ENCODE measurements around the gene KDM6B.

The KDM6B gene

DNA sequence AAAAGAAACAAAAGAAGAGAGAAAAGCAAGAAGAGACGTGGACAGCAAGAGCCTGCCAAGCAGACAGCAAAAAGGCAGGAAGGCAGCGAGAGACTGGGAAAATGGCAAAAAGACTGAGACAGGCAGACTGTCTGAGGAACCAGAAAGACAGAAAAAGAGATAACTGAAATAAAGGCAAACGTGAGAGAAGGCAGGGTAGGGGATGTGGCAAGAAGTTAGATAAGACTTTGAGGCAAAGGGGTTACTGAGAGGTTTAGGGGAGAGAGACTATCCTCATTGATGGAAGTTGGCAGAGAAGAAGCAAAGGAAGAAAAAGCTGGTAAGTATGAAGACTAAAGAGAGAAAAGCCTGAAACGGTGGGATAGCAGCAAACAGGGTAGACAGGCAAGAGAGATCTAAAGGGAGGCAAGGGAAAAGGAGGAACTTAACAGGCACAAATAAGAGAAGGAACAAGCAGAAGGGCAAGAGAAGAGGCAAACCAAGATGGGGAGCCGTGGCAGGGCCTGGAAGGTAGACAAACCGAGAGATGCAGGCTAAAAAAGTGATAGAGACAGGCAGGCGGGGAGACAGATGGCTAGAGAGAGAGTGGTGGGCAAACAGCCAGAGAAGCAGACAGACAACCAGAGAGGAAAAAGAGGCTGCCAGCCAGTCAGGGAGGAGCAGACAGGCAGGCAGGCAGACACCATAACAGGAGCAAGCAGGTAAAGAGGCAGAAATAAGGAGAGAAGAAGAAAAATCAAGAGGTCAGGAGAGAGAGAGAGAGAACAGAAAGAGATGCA is 47.4 kb downstream of the KDM6B start:
- no peak overlapping the region for H3K27ac ChIP-seq (ENCODE audit: extremely low read depth, low read depth, low read length)
- H3K4me1 ChIP-seq (ENCODE audit: control insufficient read depth, insufficient read depth, low read length) = peaks cover 9% of the 10 kb centered on the region
- ChIA-PET POLR2A (no interaction called here), CTCF (no interaction called here)
- no peak overlapping the region for H3K4me3 ChIP-seq (ENCODE audit: low read depth, low read length)
- no peaks in the 10 kb centered on the region for H3K9me3 ChIP-seq (ENCODE audit: control insufficient read depth, insufficient read depth, low read depth, low read length)
- H3K36me3 ChIP-seq (ENCODE audit: control insufficient read depth in 2 of 2, insufficient read depth in 1 of 2, low read length in 2 of 2) = peaks cover 37 to 52% of the 10 kb centered on the region in 2 experiments
- TF ChIP-seq, protein P1, sequence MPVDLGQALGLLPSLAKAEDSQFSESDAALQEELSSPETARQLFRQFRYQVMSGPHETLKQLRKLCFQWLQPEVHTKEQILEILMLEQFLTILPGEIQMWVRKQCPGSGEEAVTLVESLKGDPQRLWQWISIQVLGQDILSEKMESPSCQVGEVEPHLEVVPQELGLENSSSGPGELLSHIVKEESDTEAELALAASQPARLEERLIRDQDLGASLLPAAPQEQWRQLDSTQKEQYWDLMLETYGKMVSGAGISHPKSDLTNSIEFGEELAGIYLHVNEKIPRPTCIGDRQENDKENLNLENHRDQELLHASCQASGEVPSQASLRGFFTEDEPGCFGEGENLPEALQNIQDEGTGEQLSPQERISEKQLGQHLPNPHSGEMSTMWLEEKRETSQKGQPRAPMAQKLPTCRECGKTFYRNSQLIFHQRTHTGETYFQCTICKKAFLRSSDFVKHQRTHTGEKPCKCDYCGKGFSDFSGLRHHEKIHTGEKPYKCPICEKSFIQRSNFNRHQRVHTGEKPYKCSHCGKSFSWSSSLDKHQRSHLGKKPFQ (tag by site-specific recombination; IDR thresholded peaks at IDR 0.05) = no peak
- TF ChIP-seq ZBTB17 (tag by site-specific recombination; IDR thresholded peaks at IDR 0.05) (peak; percentile 54), ZNF335 (tag by site-specific recombination; conservative IDR thresholded peaks at IDR 0.05) (peak; percentile 88), PRDM1 (tag by site-specific recombination; IDR thresholded peaks at IDR 0.05) (peak; percentile 79; the same call in 1 of the 2 replicates), ZNF324 (tag by site-specific recombination; IDR thresholded peaks at IDR 0.05) (no peak)

DNA sequence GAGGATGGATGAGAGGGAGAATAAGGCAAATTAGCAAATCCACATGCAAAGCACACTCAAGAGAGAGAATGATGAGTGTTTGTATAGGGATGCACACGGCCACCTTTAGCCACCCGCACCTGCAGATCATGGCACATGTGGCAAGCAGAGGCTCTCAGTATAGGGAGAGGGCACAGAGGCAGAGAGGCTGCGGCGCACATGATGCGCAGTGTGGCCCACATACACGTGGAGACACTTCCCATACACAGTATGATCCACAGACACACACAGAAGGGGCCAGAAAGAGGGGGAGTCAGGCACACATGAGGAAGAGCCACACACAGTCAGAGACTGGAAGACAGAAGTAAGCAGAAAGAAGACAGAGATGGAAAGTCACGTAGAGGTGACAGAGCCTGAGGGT is 48.1 kb downstream of the KDM6B start:
- Histone ChIP-seq H3K4me1 (ENCODE audit: control insufficient read depth, insufficient read depth, low read length) (peaks cover 11% of the 10 kb centered on the region), H3K4me3 (ENCODE audit: low read depth, low read length) (no peak overlapping the region), H3K9me3 (ENCODE audit: control insufficient read depth, insufficient read depth, low read depth, low read length) (no peaks in the 10 kb centered on the region), H3K36me3 (ENCODE audit: control insufficient read depth in 2 of 2, insufficient read depth in 1 of 2, low read length in 2 of 2) (peaks cover 31 to 51% of the 10 kb centered on the region in 2 experiments), H3K27ac (ENCODE audit: extremely low read depth, low read depth, low read length) (no peak overlapping the region)
- ChIA-PET CTCF (interaction anchor here (1.2 to 2.1 kb wide), 2 partner anchors 19 to 23 kb away, joined by 4 to 23 read pairs; no protein-coding TSS in a partner anchor), POLR2A (no interaction called here)
- no peak for TF ChIP-seq ZNF768 (tag by site-specific recombination; IDR thresholded peaks at IDR 0.05)
- TF ChIP-seq, protein P2, sequence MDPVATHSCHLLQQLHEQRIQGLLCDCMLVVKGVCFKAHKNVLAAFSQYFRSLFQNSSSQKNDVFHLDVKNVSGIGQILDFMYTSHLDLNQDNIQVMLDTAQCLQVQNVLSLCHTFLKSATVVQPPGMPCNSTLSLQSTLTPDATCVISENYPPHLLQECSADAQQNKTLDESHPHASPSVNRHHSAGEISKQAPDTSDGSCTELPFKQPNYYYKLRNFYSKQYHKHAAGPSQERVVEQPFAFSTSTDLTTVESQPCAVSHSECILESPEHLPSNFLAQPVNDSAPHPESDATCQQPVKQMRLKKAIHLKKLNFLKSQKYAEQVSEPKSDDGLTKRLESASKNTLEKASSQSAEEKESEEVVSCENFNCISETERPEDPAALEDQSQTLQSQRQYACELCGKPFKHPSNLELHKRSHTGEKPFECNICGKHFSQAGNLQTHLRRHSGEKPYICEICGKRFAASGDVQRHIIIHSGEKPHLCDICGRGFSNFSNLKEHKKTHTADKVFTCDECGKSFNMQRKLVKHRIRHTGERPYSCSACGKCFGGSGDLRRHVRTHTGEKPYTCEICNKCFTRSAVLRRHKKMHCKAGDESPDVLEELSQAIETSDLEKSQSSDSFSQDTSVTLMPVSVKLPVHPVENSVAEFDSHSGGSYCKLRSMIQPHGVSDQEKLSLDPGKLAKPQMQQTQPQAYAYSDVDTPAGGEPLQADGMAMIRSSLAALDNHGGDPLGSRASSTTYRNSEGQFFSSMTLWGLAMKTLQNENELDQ (tag by site-specific recombination; IDR thresholded peaks at IDR 0.05; ENCODE audit: low read depth) = no peak
- TF ChIP-seq ZBTB17 (tag by site-specific recombination; IDR thresholded peaks at IDR 0.05) = 0 out of 2 replicates have a peak, but pooled peaks have one; percentile 17
- 0 out of 2 replicates have a peak, but pooled peaks have one; percentile 16 for TF ChIP-seq ZNF335 (tag by site-specific recombination; conservative IDR thresholded peaks at IDR 0.05)
- TF ChIP-seq ZNF341 (tag by site-specific recombination; IDR thresholded peaks at IDR 0.05; ENCODE audit: low read depth) = peak; percentile 57; the same call in 1 of the 2 replicates

DNA sequence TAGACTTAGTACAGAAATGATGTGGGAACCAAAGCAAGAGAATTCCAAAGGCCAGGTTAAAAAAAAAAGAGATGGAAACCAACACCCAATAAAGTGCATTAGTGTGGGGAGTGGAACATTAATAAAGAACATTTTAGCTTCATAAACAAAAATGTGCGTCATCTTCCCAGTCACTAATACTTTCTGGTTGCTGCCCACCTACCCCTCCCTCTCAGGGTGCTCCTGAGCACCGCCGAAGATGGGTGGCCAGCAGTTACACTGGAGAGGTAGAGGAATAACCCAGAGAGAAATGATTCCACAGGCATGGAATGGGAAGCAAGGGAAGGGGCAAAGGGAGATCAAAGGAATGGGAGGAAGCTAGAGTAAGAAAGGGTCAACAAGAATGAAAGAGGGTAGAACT is 48.6 kb downstream of the KDM6B start:
- Histone ChIP-seq H3K9me3 (ENCODE audit: control insufficient read depth, insufficient read depth, low read depth, low read length) (no peaks in the 10 kb centered on the region), H3K4me1 (ENCODE audit: control insufficient read depth, insufficient read depth, low read length) (peaks cover 11% of the 10 kb centered on the region), H3K4me3 (ENCODE audit: low read depth, low read length) (no peak overlapping the region), H3K36me3 (ENCODE audit: control insufficient read depth in 2 of 2, insufficient read depth in 1 of 2, low read length in 2 of 2) (peaks cover 29 to 46% of the 10 kb centered on the region in 2 experiments), H3K27ac (ENCODE audit: extremely low read depth, low read depth, low read length) (no peak overlapping the region)
- no peak for TF ChIP-seq ZBTB20 (tag by site-specific recombination; IDR thresholded peaks at IDR 0.05)
- TF ChIP-seq BCL11A (tag by site-specific recombination; IDR thresholded peaks at IDR 0.05; ENCODE audit: low read depth) = no peak
- TF ChIP-seq ZNF274 (IDR thresholded peaks at IDR 0.05; ENCODE audit: low read length) = no peak
- TF ChIP-seq ZNF274 (tag by site-specific recombination; IDR thresholded peaks at IDR 0.05; ENCODE audit: borderline replicate concordance) = no peak
- TF ChIP-seq ZNF366 (tag by site-specific recombination; conservative IDR thresholded peaks at IDR 0.05) = 0 out of 2 replicates have a peak, but pooled peaks have one; percentile 22
- POLR2A ChIA-PET = interaction anchor here (0.5 kb wide), 1 partner anchor 272 kb away, joined by 4 read pairs; no protein-coding TSS in a partner anchor
- CTCF ChIA-PET = interaction anchor here (0.7 to 2.1 kb wide), 6 partner anchors 15 to 268 kb away, joined by 3 to 23 read pairs (median 4); partner anchors contain the start of gene FXR2
